Ovary (tissue), 9 donors: ENCODE measurements around the gene CD2. TPM values are rescaled to one million over a fixed set of nuclear protein-coding genes. Genes with fewer than 3 reads are reported as not detected.

Experiments used
- DNase-seq, 5 donors: peaks; one replicate each; pipeline ENCODE4 v3.0.0-alpha.2; 2019 to 2020
- H3K27ac ChIP-seq, 2 donors: fragments of 200-600 bp; one replicate each; pipeline versions ENCODE4 v1.5.1 to v1.8.0; 2019 to 2022
- H3K27me3 ChIP-seq: fragments of 200-600 bp; one replicate; pipeline ENCODE4 v1.8.0; 2022
- H3K36me3 ChIP-seq: fragments of 200-600 bp; sonication (generic); one replicate; pipeline ENCODE4 v1.5.1; 2019
- H3K4me1 ChIP-seq: one replicate; pipeline ENCODE4 v1.8.1; 2013; ENCODE audit warnings: mild to moderate bottlenecking, moderate library complexity; ENCODE audit not compliant: insufficient read depth
- H3K4me3 ChIP-seq: fragments of 200-600 bp; sonication (generic); one replicate; pipeline ENCODE4 v1.5.1; 2017
- H3K9me3 ChIP-seq, 2 donors: fragments of 200-600 bp in 1 of 2; sonication (generic) in 1 of 2; one replicate each; pipeline versions ENCODE4 v1.5.1 to v1.8.1; 2013 to 2019; ENCODE audit warnings: mild to moderate bottlenecking in 1 of 2, moderate library complexity in 1 of 2
- CTCF ChIP-seq, 3 donors: fragments of 450-650 bp in 2 of 3; fragments of 200-600 bp in 1 of 3; IDR thresholded peaks; one replicate each; pipeline versions ENCODE4 v1.5.1 to v1.8.0; 2016 to 2022; ENCODE audit warnings: antibody characterized with exemption in 3 of 3, mild to moderate bottlenecking in 1 of 3
- EP300 ChIP-seq: sonication (generic); formaldehyde crosslinking; IDR thresholded peaks from one replicate; pipeline ENCODE4 v1.6.1; 2017; ENCODE audit warnings: antibody characterized with exemption
- POLR2A ChIP-seq: fragments of 450-650 bp; IDR thresholded peaks from one replicate; pipeline ENCODE4 v1.6.1; 2017; ENCODE audit warnings: antibody characterized with exemption, mild to moderate bottlenecking, moderate library complexity
- WGBS, 3 donors: extraction: QIAGEN DNeasy Blood & Tissue Kit in 1 of 3; methylation state at CpG; one replicate each; pipeline versions ENCODE4 v1.1.5 to v1.1.7; 2013 to 2017; 5-methylcytosine and 5-hydroxymethylcytosine counted together
- intact Hi-C, 4 donors: fragments of 100-400 bp; cut with DNase I; formaldehyde crosslinking; loops; one replicate each; pipeline versions ENCODE4 v1.11.0 to v1.15.1; 2022 to 2023
- polyA plus RNA-seq, 2 donors: library from polyadenylated mRNA; stranded (reverse); fragments of 200-250 nt in 1 of 2; fragments of 350-450 nt in 1 of 2; fragmentation: Illumina TruSeq in 1 of 2; extraction: RNeasy Lipid Tissue Mini Kit (QIAGEN cat#74804) in 1 of 2; gene quantifications; one replicate each; pipeline ENCODE4 v1.2.3, GENCODE V29; 2013 to 2014
- total RNA-seq, 7 donors: library from RNA; depleted of rRNA in 2 of 7; stranded (reverse); fragments of >200 nt in 2 of 7; fragmentation: NEBNext Ultra II Directional in 3 of 7; extraction: Animal tissue kit (Norgen Biotek cat#: 25700) in 3 of 7; gene quantifications; one replicate each; pipeline versions ENCODE4 v1.1.0 to v1.2.4, GENCODE V29; 2016 to 2023
- donor health status: DM: no; HTN: no; CAD: no; lungs with moderate emphysema.
- donor health status: DM: no; HTN: no; CAD: no.
- donor health status: Bipolar disorder and iron deficiency.
- donor health status: DM: yes; HTN: yes; CAD: no.
- donor health status: DM: no; HTN: no; CAD: no.
- donor health status: DM: yes; HTN: yes; CAD: no.

Gene CD2
- total and polyA plus RNA-seq, 9 donors: 0.30 to 11.1 (median 1.0) TPM

DNA sequence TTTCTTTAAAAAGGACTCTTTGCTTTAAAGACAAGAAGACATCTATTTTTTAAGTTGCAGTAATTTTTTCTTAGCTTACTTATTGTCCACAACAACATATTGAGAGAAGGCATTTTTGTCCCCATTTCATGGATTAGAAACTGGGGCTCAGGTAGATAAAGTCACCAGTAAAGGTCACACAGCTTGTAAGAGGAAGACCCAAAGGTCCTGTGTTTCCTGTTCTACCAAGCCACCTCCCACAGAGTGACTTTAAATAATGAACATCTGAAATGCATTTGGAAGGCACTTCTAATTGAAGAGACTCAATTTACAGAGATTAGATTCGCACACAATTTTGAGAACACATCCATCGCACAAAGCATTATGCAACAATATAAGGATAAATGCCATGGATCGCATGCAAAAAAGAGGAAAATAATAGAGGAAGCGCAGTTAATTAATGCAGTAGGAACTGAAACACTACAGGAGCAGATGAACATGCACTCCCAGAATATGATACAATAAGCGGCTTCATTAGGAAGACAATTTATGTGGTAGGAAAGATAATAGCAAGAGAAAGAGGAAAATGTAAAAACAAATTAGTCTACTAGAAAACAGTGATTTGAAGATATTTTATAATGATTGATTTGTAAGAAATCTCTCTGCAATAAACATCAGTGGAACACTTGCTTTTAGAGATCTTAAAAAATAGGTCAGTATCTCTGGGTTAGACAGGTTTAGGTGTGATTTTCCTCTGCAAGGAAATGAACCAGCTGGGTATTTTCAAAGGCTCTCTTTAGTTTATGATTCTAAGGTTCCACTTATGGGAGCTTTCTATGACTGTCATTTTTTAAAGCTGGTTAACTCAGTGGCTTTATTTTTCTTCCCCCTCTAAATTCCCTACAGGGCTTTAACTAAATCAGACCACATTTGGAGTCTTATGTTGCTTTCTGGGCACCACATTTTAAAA, 27.1 kb upstream of the CD2 start:
- Histone ChIP-seq H3K27ac (no peak overlapping the region), H3K27me3 (no peaks in the 10 kb centered on the region), H3K9me3 (no peaks in the 10 kb centered on the region), H3K4me1 (no peaks in the 10 kb centered on the region), H3K4me3 (no peak overlapping the region), H3K36me3 (no peaks in the 10 kb centered on the region)
- DNase-seq: no peak
- TF ChIP-seq CTCF (IDR thresholded peaks at IDR 0.05) (no peak), POLR2A (no peak), EP300 (no peak)
- intact Hi-C loops: loop anchor here in 2 of 4 donors (5.0 to 10.0 kb wide), 2 partner anchors 328 to 330 kb away; no protein-coding TSS in a partner anchor
- 30 to 38% (median 34%) methylated on average over 5 of the region's 5 CpGs for WGBS, 3 donors

DNA sequence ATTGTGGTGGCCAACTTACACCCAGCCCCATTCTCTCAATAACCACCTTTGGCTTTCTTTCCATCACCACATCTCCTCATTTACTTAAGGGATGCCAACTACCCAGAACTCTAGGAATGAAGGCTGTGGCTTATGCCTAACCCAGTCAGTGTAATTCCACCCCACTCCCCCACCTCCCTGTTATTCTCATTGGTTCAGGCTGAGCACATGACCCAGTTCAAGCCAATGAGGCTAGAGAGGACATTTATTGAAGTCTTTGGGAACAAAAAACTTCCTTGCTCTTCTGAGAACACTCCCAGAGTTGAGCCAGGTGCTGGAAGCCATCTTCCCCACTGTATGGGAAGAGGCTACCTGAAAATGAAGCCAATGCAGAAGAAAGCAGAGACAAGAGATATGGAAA, 22.8 kb upstream of the CD2 start:
- Histone ChIP-seq H3K4me1 (no peaks in the 10 kb centered on the region), H3K9me3 (no peaks in the 10 kb centered on the region), H3K36me3 (no peaks in the 10 kb centered on the region), H3K4me3 (no peak overlapping the region), H3K27me3 (no peaks in the 10 kb centered on the region), H3K27ac (no peak overlapping the region)
- intact Hi-C loops: loop anchor here in 1 of 4 donors (10.0 kb wide), 1 partner anchor 323 kb away; no protein-coding TSS in a partner anchor
- no peak for DNase-seq
- TF ChIP-seq CTCF (IDR thresholded peaks at IDR 0.05): no peak

DNA sequence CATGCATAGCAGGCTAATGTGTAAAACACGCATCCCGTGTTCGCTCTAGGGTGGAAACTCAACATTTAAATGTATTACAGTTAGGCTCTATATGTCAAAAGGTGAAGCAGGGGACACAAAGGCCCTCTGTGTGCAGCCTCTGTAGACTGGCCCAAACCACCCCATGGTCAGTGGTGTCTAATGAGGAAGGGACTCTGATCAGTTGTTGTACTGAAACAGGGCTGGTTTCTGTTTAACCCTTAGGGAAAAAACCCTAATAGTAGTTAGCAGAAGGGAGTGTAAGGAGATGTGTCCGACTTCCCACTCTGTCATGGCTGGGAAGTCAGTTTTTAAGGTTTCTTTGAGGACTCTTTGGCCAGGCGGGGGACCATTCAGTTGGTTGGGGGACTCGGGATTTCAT, 21.5 kb upstream of the CD2 start:
- no peak for DNase-seq
- no peaks in the 10 kb centered on the region for H3K4me1 ChIP-seq
- H3K27me3 ChIP-seq: no peaks in the 10 kb centered on the region
- no peak overlapping the region for H3K27ac ChIP-seq
- H3K4me3 ChIP-seq: no peak overlapping the region
- H3K36me3 ChIP-seq: no peaks in the 10 kb centered on the region
- intact Hi-C loops: loop anchor here in 1 of 4 donors (10.0 kb wide), 1 partner anchor 322 kb away; no protein-coding TSS in a partner anchor
- TF ChIP-seq POLR2A: no peak
- TF ChIP-seq CTCF (IDR thresholded peaks at IDR 0.05): no peak
- no peak for TF ChIP-seq EP300
- WGBS, 3 donors: 88 to 92% (median 92%) methylated on average over 6 of the region's 6 CpGs
- no peaks in the 10 kb centered on the region for H3K9me3 ChIP-seq

DNA sequence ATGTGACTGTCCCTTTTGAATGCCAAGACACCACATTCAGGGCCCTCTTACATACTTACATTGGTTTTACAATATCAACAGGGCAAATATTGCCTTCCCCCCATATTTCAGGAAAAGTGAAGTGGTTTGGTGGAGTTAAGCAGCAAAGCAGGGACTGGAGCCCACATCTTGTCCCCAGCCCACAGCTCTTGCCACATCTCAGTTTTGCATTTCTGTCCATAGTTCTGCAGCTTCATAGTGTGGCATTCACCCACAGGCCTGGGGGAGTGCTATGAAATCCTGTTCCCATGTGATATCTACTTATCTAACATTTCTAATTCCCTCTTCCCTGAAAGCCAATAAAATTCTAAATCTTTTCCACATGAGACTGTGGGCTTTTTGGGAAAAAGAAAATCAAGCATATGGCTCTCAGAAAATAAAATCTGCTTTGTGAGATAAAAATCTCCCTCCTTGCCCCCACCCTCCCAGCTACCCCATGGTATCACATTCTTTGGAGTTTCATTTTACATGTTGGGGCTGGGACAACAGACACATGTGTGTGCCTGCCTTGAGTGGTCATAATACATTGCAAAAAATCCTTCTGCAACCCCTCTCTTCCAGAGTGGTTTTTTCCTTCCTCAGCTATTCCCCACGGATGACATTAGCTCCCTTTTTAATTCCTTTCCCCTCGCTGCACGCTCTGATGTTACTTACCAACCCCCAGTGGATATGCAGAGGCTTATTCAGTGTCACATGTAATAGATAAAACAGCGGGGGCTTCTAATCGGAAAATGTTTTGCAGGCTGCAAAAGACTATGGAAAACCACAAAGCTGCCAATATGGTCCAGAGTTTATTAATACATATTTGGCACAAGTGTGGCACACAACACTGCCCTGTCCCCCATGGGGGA, 20.5 kb upstream of the CD2 start:
- H3K27me3 ChIP-seq: no peaks in the 10 kb centered on the region
- WGBS, 3 donors: 64 to 76% (median 71%) methylated on average over 5 of the region's 5 CpGs
- H3K4me1 ChIP-seq: no peaks in the 10 kb centered on the region
- no peak for TF ChIP-seq CTCF (IDR thresholded peaks at IDR 0.05)
- TF ChIP-seq POLR2A: no peak
- no peak for TF ChIP-seq EP300
- no peak overlapping the region for H3K27ac ChIP-seq
- no peaks in the 10 kb centered on the region for H3K9me3 ChIP-seq
- intact Hi-C loops: loop anchor here in 1 of 4 donors (10.0 kb wide), 1 partner anchor 321 kb away; no protein-coding TSS in a partner anchor
- no peaks in the 10 kb centered on the region for H3K36me3 ChIP-seq
- H3K4me3 ChIP-seq: no peak overlapping the region
- DNase-seq: no peak
